HG03103 (cell line): ENCODE data around the gene AUTS2.
A peak's percentile ranks its signal among the peaks of the same experiment; 100 is the strongest.

Experiments used
- ATAC-seq: cut with Tn5 transposase; IDR thresholded peaks from one replicate; pipeline ENCODE4 v1.9.1; 2021; ENCODE audit warnings: low read depth; ENCODE audit not compliant: unreplicated experiment

Gene AUTS2

DNA sequence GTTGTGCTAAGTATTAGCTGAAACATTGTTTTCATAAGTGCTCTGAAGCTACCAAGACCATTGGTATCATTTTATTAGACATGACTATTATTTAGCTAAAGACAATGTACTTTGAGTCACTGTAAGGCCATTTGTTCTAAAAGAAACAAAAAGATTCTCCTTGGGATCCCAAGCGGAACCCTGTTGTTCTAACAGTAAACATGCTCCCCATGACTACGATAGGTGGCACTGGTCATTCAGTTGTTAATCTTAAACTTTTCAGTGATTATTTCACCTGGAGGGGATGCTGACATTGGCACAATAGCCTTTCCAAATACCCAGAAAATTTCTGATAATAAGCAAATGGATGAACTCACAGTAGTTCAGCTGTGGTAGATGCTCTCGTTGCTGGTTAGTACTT is 715.0 kb downstream of the AUTS2 start:
- no peak for ATAC-seq

DNA sequence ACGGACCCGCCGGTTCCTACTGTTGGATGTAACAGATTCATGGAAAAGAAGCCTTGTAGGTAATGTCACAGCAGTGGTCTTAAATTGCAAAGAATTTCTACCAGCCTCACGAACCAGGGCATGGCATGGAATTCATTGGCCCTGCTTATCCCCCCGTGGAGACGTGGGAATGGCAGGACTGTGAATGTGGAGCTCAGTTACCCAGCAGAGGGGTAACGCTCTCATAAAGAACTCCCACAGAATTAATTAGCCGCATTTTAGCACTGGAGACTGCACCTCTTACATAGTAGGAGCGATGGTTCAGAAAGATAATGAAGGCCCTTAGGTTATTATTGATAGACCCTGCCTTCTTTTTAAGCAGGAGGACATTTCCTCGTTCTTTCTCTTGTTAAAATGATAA is 715.4 kb downstream of the AUTS2 start:
- ATAC-seq: no peak

DNA sequence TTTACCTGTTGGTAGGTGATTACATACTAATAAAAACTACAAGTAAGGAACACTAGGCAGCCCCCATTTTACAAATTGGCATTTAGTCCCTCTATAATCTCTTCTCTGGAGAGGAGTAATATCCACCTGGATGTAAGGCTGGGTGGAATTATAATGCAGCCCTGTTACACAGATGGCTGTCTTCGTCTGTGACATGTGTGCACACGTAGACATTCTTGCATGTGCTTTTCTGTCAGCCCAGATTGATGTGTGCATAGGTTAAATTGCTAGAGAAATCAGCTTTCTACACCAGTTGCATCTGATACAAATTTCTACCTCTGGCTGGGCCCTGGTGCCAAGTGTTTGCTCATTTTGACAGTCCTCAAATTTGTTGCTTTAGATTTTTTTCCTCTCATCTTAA is 715.9 kb downstream of the AUTS2 start:
- no peak for ATAC-seq

DNA sequence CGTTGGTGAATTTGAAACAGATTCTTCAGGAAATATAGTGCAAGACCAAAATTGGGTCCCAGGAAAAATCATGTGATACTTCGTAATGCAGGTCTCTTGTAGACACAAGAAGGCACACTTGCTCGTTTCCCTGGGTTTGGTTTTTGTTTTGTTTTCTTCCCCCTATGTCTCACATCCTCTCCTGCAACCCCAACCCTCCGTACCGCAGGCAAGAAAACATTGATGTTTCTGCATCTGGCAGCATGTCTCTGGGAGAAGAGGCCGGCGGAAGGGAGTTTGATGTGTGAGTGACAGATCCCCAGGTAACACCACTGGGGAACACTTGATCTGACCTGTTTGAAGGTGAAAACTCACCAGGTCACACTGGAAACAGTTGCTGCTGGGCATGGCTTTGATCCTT is 718.5 kb downstream of the AUTS2 start:
- ATAC-seq: no peak

DNA sequence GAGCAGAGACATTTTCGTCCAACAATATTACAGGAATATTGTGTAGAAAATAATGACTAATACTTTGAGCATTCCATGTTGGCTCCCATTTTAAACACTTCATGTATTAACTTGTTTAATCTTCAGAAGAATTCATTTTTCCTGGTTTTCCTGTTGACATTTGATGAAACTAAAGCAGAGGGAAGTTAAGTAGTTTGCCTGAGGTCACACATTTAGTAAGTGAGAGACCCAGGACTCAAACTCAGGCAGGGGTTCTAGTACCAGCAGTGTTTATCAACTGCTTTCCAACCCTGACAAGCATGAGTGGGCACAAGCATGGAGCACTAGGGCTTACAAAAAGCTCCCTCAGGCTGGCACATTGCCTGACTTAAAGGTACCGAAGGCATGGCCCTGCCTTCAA is 719.1 kb downstream of the AUTS2 start:
- no peak for ATAC-seq

DNA sequence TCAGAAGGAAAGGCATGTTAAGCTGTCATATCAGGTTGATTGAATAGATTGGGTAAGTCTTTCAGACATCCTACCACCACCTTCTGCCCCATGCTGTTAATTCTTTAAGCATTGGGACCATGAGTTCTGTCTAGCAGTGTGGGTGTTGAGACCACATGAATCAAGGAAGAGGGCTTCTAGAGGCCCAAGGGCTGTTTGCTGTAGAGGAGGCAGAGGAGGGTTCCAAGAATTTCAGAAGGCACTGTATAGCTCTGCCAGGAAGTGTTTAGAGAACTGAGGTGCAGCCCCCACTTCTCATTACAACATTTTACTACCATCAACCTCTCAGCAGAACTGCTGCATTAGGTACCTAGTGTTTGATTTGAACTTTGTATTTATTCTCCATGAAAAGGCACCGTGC is 720.2 kb downstream of the AUTS2 start:
- ATAC-seq: no peak

DNA sequence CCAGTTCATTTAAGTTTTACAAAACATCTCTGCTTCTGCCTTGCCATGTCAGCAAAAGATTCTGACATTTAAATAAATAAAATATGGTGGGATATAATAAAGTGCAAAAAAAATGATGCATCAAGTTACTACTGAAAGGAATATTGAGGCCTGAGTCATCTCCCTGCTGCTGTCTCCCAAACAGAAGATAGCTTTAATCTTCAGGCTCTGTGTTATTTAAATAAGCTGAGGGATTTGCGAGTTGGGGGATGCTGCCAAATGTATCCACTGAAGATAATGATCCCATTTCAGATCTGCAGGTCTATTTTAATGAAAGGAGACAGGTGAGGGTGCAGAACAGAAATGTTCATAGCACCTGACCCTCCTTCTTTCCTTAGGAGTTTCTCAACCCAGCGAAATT is 720.8 kb downstream of the AUTS2 start:
- no peak for ATAC-seq

DNA sequence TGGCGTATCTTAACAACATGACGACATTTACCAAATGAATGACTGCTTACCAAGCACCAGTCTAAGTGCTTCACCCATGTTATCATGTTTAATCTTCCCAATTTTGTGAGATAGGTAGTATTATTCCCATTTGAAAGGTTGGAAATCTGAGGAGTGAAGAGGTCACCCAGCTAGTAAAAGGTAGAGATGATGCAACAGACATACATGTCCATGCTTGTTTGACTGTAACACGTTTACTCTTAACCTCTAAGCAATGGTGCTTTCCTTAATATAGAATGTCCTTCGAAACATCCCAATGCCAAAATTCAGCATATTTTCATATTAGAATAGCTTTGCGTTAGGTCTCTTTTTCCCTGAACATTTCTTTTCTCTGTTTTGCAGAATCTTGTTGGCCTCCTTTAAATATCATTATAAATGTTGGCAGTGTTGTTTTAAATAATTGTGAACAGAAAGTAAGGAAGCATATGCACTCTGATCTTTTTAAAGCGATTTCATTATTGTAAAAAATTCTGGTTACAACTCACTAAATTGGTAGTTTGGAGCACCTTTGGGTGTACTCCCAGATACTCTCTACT is 722.8 kb downstream of the AUTS2 start:
- no peak for ATAC-seq

DNA sequence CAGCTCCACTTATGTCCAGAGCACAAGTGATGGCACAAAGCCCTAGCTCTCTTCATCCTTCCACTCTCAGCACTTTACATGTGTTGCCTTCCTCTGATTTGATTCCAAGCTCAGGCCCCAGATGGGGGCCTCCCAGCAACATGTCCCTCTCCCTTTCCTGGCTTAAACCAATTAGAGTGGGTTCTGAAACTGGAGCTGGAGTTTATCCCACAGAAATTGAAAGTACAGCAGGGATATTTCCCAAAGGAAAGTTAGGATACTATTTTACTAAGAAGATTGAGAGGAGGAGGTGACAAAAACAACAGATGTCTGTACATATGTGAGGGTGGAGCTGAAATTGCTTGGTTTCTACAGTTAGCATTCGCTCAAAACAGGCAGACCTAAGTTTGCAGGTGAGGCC is 724.6 kb downstream of the AUTS2 start:
- ATAC-seq: no peak

DNA sequence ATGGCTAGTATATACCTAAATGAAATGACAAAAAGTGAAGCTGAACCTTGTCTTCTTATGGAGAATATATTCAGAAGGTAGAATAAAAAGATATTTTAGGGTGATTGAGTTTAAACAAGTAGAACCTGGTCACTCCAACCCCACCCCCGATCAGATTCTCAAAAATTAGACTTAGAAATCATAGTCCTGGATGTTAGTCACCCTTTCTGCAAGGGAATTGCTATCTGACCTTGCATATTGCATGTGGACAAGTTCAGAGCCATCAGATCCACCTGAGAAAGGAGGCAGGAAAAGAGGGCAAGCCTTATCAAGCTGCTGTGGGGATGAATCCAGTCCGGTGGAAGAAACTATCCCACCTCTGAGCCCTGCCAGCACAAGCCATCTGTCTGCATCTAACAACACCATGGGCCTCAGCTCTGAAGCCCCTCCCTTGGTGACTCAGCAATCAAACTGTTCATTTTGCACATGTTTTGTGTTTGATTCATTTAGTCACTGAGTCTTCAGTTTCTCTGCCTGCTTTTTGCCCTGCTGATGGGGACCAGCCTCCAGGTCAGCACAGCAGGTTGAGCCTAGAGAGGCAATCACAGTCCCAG is 727.3 kb downstream of the AUTS2 start:
- ATAC-seq: no peak

DNA sequence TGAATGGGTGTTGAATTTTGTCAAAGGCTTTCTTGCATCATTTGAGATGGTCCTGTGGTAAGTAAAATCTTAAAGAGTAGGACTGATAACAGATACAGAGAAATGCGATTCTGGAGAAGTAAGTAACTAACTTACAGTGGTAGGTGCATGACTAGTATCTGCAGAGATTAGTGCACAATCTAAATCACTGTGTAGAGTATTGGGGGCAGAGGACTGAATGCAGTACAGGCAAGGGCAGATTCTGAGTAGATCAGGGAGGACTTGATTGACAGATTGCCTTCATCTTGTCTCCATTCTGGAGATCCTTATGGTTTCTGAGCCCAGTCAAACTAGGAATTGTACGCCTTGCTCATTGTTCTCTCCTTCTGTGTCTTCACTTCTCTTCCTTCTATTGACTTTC is 736.0 kb downstream of the AUTS2 start:
- no peak for ATAC-seq

DNA sequence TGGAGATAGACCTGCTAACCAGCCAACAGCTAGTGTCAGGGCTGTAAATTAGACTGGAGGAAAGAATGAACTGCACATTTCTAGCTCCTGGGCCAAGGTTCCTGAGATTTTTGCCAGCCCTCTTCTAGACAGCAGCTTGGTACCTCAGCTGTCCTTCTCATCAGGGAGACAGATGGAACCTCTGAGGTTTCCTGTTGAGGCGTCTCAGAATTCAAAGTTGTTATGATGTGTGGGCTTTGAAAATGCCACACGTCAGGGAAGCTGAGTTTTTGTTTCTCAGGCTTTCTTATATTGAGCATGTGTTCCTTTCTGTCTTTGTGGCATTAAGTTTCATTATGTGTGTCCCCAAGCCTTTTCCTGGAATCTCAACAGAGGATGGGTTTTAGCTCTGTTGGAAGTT is 736.6 kb downstream of the AUTS2 start:
- no peak for ATAC-seq

DNA sequence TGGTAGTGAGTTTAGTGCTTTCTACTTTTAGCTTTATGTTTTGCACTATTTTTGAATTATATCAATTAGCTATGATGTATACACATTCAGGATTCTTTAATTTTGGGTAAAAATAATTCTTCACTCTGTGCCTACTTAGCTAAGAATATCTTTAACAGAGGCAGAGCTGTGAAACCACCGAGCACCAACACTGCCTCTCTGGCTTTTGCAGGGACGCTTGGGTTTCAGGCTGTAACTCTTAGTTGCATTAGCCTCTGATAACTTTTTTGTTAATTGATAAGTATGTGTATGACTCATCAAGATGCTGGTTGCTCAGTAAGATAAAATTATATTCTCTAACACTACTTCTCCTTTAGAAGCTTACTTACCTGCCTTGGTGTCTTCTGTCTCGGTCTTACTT is 738.3 kb downstream of the AUTS2 start:
- ATAC-seq: no peak

DNA sequence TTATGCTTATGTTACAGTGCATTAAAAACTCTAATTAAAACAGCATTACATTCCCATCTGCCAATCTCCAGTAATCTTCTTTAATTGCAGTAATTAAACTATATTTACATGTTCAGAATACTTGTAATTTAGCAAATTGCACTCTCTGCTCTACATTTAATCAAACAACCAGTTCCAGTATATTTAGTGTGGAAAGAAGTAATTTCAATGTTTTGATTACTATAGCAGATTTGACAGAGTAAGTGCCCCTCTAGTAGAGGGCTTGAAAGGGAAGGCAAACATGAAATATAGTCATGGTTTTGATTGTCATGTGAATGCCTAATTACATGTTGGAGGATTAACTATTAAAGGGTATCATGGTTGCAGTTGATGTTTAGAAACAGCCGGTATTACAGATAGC is 739.7 kb downstream of the AUTS2 start:
- no peak for ATAC-seq

DNA sequence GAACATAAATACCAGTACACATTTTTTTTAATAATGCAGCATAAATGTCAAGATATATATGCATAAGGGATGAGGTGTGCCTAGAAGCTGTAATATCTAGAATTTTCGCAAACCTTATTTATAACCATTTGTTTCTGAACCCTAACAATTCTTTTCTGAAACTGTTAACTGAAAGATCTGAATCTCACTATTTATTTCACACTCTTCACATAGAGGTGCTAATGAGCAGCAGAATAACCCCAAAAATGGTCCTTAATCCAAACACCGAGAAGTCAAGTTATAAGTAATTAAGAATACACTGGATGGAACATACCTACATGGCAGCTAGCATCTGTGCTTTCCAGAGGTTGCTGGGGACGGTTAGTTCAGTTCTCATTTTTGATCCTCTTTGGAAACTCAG is 742.0 kb downstream of the AUTS2 start:
- no peak for ATAC-seq

DNA sequence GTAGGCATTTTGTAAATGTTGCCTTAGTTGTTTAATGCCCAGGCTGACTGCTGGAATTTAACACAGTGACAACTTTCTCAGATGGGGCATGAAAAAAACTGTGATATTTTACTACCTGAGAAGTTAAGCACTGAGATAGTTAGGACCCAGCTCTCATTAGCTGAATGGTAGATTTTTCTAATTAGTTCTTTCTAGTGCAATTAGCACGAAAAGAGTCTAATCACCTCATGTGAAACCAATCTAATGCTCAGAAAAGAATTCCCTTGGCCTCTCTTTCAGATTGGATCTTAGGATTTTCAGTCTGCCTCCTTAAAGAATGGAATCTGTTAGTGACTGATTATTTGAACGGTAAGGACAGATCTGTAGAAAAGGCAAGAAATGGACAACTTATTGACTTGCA is 743.2 kb downstream of the AUTS2 start:
- no peak for ATAC-seq

DNA sequence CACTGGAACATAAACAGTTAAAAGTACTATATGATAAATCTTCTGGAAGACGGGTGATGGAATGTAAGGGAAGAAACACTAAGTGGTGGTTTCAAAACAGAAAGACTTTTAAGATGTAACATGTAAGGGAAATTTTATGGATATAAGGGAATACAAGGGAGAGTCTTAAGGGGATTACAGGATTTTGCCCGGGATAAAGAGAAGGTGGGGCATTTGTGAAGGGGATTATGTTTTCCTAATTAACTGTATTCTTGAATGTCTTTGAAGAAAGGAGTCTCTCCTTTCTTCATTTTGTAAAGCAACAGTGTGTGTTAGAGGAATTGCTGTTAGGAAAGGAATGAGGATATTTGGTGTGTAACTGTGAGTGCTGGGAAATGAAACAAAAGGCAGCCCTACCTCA is 745.2 kb downstream of the AUTS2 start:
- ATAC-seq: no peak

DNA sequence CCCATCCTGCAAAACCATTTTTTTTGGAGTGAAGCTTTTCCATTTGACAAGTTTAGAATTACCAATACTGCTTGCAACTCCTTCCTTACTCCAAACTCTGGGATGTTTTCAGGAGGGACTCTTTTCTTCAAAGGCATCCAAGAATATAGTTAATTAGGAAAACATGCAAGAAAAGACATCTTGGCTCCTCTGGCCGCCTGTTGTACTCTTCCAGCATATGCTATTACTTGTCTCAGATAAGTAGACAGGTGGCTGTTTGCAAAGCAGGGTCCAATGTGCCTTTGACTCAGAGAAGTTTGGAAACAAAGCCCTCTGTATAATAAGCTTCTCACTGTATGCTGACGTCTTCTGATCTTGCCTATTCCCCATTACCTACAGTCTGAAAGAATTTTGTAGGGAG is 746.5 kb downstream of the AUTS2 start:
- no peak for ATAC-seq

DNA sequence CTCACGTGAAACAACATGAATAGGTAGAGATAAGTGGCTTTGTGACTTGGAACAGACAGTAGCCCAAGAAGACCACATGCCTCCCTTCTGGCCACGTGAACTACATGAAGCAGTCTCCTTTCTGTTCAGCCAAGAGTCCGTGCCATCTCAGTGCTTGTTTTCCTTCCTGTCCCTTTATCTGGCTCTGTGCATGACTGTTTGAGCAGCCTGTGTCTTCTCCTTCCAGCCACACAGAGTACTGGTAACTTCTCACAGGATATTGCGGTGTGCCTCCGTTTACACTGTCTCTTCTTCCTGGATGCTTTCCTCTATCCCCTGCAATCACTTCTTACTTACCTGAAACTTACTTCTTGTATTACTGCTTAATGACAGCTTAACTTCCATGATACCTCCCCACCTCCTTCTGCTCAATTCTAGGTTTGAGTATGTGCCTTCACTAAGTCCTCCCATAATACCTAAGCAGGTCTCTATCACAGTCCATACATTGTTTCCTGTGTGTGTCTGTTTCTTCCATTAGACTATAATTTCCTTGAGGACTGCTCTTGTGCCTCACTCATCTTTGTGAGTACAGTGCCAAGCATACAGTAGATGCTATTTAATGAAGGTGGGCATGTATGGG is 748.7 kb downstream of the AUTS2 start:
- no peak for ATAC-seq

DNA sequence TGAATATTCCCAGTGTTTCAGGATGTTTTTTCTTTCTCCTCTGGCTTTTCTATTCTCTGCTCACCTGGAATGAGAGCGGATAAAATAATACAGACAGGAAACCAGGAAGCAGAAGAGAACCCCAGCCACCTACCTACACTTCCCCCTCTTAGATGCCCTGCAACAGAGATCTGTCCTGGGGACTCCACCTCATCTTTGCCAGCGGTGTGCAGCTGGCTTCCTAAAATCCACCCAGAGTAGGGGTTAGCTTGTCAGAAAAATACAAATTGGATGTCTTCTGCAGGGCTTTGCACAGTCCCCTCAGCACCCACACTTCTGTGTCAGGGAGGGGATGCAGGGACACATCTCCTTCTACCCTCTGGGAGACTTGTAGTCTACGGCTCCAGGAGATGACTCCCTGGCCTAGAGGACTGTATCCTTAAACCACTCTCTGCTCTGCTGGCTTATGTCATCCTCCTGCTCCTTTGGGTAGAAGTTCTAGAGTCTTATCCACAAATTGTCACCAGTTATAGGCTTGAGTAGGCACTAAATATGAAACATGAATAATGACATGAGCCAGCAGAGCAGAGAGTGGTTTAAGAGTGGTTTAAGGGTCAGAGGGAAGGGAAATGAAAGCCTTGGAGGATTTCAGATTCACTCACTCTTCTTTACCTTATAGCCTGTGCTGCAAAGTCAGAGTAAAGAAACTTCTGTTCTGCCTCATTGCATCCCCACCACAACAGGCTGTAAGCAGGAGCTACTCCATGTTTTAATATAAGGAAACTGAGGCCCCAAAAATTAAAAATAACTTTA is 749.4 kb downstream of the AUTS2 start:
- ATAC-seq: peak; percentile 98

DNA sequence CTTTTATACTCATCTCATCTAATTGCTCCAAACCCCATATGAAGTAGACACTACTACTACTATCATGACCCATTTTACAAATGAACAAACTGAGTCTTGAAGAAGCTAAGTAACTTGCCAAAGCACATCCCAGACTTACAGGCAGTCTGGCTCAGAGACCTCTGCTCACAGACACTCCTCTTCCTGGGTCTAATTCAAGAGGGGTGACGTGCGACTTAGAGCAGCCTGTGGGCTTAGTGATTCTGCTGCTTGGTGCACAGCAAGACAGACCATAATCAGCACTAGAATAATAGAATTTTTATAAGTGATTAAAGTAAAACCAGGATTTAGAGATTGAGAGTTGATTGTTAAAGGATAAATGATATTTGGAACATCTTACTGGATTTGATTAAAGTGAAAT is 750.8 kb downstream of the AUTS2 start:
- no peak for ATAC-seq

DNA sequence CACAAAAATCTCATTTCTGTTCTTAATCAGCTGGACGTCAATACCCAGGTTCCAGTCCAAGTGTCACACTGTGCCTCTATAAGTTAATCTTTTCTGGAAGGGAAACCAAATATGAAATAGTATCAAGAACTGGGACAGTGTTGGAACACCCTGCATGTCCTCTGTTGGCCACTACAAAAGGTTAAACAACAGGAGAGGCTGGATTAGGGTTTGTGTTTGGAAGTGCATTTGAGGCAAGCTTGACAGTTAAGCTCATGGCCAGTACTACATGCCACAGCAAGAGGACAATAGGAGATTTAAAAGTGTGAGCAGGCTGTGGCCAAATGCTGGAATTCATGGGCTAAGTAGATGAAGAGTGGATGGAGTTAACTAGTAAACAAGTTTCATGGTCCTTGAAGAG is 751.5 kb downstream of the AUTS2 start:
- no peak for ATAC-seq
